HepG2 (cell line): Measurements from ENCODE around the gene LARP1B. TPM values are rescaled to one million over a fixed set of nuclear protein-coding genes. Genes with fewer than 3 reads are reported as not detected.

Experiments
- CBX2 ChIP-seq, 2 experiments: fragments of 200-600 bp in 1 of 2; sonication (generic); formaldehyde crosslinking in 1 of 2; IDR thresholded peaks; 2 replicates each; pipeline versions ENCODE4 v1.7.0 to v1.8.1; 2018 to 2022; ENCODE audit warnings: low read depth in 2 of 2, low read length in 1 of 2, mild to moderate bottlenecking in 1 of 2, missing genetic modification reagents in 1 of 2
- FOSL2 ChIP-seq: sonication (generic); formaldehyde crosslinking; IDR thresholded peaks from 2 replicates; pipeline ENCODE4 v1.4.0; 2020; ENCODE audit warnings: missing genetic modification reagents
- HNF4G ChIP-seq, 2 experiments: sonication (generic) in 1 of 2; formaldehyde crosslinking in 1 of 2; IDR thresholded peaks; 2 replicates each; pipeline versions ENCODE4 v1.4.0 to v1.6.1; 2011 to 2020; ENCODE audit warnings: borderline replicate concordance in 2 of 2, low read depth in 2 of 2, mild to moderate bottlenecking in 2 of 2, low read length in 1 of 2, missing genetic modification reagents in 1 of 2, moderate library complexity in 1 of 2
- PAF1 ChIP-seq: IDR thresholded peaks from 2 replicates; pipeline ENCODE4 v1.6.1; 2016; ENCODE audit warnings: missing genetic modification reagents, missing compliant biosample characterization
- RFX5 ChIP-seq: IDR thresholded peaks from 2 replicates; pipeline ENCODE4 v1.6.1; 2011; ENCODE audit warnings: low read depth, low read length, improper control_type of control experiment
- RFXAP ChIP-seq: sonication (generic); formaldehyde crosslinking; IDR thresholded peaks from 2 replicates; pipeline ENCODE4 v1.4.0; 2020; ENCODE audit warnings: missing genetic modification reagents, borderline replicate concordance
- SP4 ChIP-seq: sonication (generic); formaldehyde crosslinking; IDR thresholded peaks from 2 replicates; pipeline ENCODE4 v1.8.1; 2023; ENCODE audit warnings: mild to moderate bottlenecking, missing genetic modification reagents
- TARDBP ChIP-seq: sonication (generic); formaldehyde crosslinking; IDR thresholded peaks from 2 replicates; pipeline ENCODE4 v1.8.0; 2022; ENCODE audit warnings: mild to moderate bottlenecking, missing genetic modification reagents
- ZNF10 ChIP-seq: sonication (generic); formaldehyde crosslinking; IDR thresholded peaks from 2 replicates; pipeline ENCODE4 v1.4.0; 2020; ENCODE audit warnings: mild to moderate bottlenecking, low read depth, missing genetic modification reagents, borderline replicate concordance
- ZNF138 ChIP-seq: sonication (generic); formaldehyde crosslinking; IDR thresholded peaks from 2 replicates; pipeline ENCODE4 v1.5.0; 2020; ENCODE audit warnings: mild to moderate bottlenecking, low read depth, missing genetic modification reagents
- ZNF263 ChIP-seq: sonication (generic); formaldehyde crosslinking; IDR thresholded peaks from 2 replicates; pipeline ENCODE4 v1.4.0; 2020; ENCODE audit warnings: missing genetic modification reagents
- ZNF329 ChIP-seq: sonication (generic); formaldehyde crosslinking; IDR thresholded peaks from 2 replicates; pipeline ENCODE4 v1.9.0; 2021; ENCODE audit warnings: low read depth, mild to moderate bottlenecking, missing genetic modification reagents
- ZNF451 ChIP-seq: sonication (generic); formaldehyde crosslinking; IDR thresholded peaks from 2 replicates; pipeline ENCODE4 v1.5.0; 2020; ENCODE audit warnings: mild to moderate bottlenecking, missing genetic modification reagents
- ZNF570 ChIP-seq: sonication (generic); formaldehyde crosslinking; IDR thresholded peaks from 2 replicates; pipeline ENCODE4 v1.4.0; 2020; ENCODE audit warnings: mild to moderate bottlenecking, missing genetic modification reagents, borderline replicate concordance
- ZNF773 ChIP-seq: sonication (generic); formaldehyde crosslinking; IDR thresholded peaks from 2 replicates; pipeline ENCODE4 v1.4.0; 2020; ENCODE audit warnings: missing genetic modification reagents, borderline replicate concordance
- ZNF776 ChIP-seq: sonication (generic); formaldehyde crosslinking; IDR thresholded peaks from 2 replicates; pipeline ENCODE4 v1.4.0; 2020; ENCODE audit warnings: mild to moderate bottlenecking, missing genetic modification reagents
- polyA plus RNA-seq, 8 experiments: library from polyadenylated mRNA; depleted of rRNA in 3 of 8; stranded (reverse) in 7 of 8; unstranded in 1 of 8; fragments of >200 nt; fragmentation: Illumina TruSeq in 4 of 8; extraction: Trizol in 4 of 8; gene quantifications; 2 replicates each; pipeline versions ENCODE4 v1.2.1 to v1.2.3, GENCODE V29; 2011 to 2016; ENCODE audit warnings: low read depth in 4 of 8, missing spikeins in 1 of 8, mixed read lengths in 1 of 8; ENCODE audit not compliant: insufficient read depth in 1 of 8
- total RNA-seq, 5 experiments: library from RNA; depleted of rRNA; stranded (reverse); fragments of >200 nt; fragmentation: Illumina TruSeq; extraction: Trizol; gene quantifications; 2 replicates each; pipeline ENCODE4 v1.2.3, GENCODE V29; 2016; ENCODE audit warnings: low read depth in 1 of 5
- TF ChIP-seq, protein P1 (sequence below): sonication (generic); formaldehyde crosslinking; IDR thresholded peaks from 2 replicates; pipeline ENCODE4 v1.5.0; 2020; ENCODE audit warnings: missing genetic modification reagents
- TF ChIP-seq, protein P2 (sequence below): sonication (generic); formaldehyde crosslinking; IDR thresholded peaks from 2 replicates; pipeline ENCODE4 v1.4.0; 2020; ENCODE audit warnings: mild to moderate bottlenecking, missing genetic modification reagents
- TF ChIP-seq, protein P3 (sequence below): sonication (generic); formaldehyde crosslinking; IDR thresholded peaks from 2 replicates; pipeline ENCODE4 v1.4.0; 2020; ENCODE audit warnings: mild to moderate bottlenecking, missing genetic modification reagents
- TF ChIP-seq, protein P4 (sequence below): sonication (generic); formaldehyde crosslinking; conservative IDR thresholded peaks from 2 replicates; pipeline ENCODE4 v1.5.0; 2020; ENCODE audit warnings: missing genetic modification reagents
- TF ChIP-seq, protein P5 (sequence below): fragments of 450-650 bp; IDR thresholded peaks from 2 replicates; pipeline ENCODE4 v1.6.1; 2017

LARP1B gene
- total and polyA plus RNA-seq, 2 of the 13 experiments (the other 11 are each of a cell fraction or from before 2014, with no cell fraction given): 19.2 to 52.7 TPM

DNA sequence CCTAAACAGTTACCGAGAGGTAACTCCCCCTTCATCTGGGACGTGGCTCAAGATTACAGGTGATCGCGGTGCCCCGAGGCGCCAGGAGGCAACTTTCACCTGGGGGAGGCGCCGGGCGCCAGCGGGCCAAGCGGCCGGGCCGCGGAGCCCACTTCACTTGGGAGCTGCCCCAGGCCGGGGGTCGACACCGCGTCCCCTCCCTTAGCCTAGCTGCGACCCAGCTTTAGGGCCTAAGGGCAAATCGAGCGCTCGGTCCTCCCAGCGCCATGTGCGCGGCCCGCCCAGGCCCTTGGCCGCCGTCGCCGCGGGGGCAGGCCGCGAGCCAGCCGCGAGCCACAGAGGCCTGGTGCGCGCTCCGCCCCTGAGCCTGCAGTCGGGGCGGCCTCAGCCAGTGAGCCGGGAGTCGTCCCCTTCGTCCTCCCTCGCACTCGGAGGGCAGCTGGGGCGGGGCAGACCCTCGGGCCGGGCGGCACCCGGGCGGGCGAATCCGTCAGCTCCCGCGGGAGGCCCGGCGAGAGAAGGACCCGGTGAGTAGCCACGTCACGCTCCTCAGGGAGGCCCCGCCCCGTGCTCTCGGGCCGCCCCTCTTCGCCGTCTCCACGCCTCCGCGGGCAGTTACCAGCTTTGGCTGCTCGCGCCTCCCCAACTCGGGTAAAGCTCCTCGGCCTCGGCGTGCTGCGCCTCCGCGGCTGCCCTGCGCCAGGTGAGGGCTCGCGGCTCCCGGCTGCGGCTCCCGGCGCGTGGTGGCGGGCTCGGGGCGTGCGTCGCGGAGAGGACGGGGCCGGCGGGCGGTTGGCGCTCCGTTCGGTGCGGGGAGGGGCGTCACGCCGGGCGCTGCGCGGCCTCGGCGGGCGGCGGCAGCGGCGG is at the start of gene LARP1B (continued):
- TF ChIP-seq RFXAP (CRISPR knock-in tag) (peak; percentile 17; the same call in 1 of the 2 replicates), ZNF263 (CRISPR knock-in tag) (peak; percentile 100), ZNF451 (peak; percentile 97), ZNF138 (CRISPR knock-in tag) (peak; percentile 59), PAF1 (CRISPR knock-in tag) (no peak), ZNF329 (CRISPR knock-in tag) (peak; percentile 62; the same call in 1 of the 2 replicates), CBX2 (IDR thresholded peaks at IDR 0.05; ENCODE audit: low read depth, low read length) (no peak), CBX2 (CRISPR knock-in tag; IDR thresholded peaks at IDR 0.05; ENCODE audit: low read depth) (no peak), RFX5 (0 out of 2 replicates have a peak, but pooled peaks have one; percentile 4), SP4 (CRISPR knock-in tag) (peak; percentile 96), ZNF773 (CRISPR knock-in tag) (0 out of 2 replicates have a peak, but pooled peaks have one; percentile 6), HNF4G (IDR thresholded peaks at IDR 0.05; ENCODE audit: borderline replicate concordance, low read depth, low read length) (no peak), HNF4G (CRISPR knock-in tag; IDR thresholded peaks at IDR 0.05; ENCODE audit: borderline replicate concordance, low read depth) (peak; percentile 65; the same call in 1 of the 2 replicates), FOSL2 (CRISPR knock-in tag) (peak; percentile 43; the same call in 1 of the 2 replicates), TARDBP (CRISPR knock-in tag) (peak; percentile 87), ZNF10 (CRISPR knock-in tag) (no peak), ZNF776 (CRISPR knock-in tag) (peak; percentile 73; the same call in 1 of the 2 replicates), ZNF570 (CRISPR knock-in tag) (peak; percentile 76; the same call in 1 of the 2 replicates)
- TF ChIP-seq, protein P1, sequence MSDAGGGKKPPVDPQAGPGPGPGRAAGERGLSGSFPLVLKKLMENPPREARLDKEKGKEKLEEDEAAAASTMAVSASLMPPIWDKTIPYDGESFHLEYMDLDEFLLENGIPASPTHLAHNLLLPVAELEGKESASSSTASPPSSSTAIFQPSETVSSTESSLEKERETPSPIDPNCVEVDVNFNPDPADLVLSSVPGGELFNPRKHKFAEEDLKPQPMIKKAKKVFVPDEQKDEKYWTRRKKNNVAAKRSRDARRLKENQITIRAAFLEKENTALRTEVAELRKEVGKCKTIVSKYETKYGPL (CRISPR knock-in tag): peak; percentile 57
- TF ChIP-seq, protein P2, sequence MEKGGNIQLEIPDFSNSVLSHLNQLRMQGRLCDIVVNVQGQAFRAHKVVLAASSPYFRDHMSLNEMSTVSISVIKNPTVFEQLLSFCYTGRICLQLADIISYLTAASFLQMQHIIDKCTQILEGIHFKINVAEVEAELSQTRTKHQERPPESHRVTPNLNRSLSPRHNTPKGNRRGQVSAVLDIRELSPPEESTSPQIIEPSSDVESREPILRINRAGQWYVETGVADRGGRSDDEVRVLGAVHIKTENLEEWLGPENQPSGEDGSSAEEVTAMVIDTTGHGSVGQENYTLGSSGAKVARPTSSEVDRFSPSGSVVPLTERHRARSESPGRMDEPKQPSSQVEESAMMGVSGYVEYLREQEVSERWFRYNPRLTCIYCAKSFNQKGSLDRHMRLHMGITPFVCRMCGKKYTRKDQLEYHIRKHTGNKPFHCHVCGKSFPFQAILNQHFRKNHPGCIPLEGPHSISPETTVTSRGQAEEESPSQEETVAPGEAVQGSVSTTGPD: no peak
- TF ChIP-seq, protein P3, sequence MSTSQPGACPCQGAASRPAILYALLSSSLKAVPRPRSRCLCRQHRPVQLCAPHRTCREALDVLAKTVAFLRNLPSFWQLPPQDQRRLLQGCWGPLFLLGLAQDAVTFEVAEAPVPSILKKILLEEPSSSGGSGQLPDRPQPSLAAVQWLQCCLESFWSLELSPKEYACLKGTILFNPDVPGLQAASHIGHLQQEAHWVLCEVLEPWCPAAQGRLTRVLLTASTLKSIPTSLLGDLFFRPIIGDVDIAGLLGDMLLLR (CRISPR knock-in tag): peak; percentile 80; the same call in 1 of the 2 replicates
- TF ChIP-seq, protein P4, sequence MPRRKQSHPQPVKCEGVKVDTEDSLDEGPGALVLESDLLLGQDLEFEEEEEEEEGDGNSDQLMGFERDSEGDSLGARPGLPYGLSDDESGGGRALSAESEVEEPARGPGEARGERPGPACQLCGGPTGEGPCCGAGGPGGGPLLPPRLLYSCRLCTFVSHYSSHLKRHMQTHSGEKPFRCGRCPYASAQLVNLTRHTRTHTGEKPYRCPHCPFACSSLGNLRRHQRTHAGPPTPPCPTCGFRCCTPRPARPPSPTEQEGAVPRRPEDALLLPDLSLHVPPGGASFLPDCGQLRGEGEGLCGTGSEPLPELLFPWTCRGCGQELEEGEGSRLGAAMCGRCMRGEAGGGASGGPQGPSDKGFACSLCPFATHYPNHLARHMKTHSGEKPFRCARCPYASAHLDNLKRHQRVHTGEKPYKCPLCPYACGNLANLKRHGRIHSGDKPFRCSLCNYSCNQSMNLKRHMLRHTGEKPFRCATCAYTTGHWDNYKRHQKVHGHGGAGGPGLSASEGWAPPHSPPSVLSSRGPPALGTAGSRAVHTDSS (CRISPR knock-in tag): 0 out of 2 replicates have a peak, but pooled peaks have one; percentile 24
- TF ChIP-seq, protein P5, sequence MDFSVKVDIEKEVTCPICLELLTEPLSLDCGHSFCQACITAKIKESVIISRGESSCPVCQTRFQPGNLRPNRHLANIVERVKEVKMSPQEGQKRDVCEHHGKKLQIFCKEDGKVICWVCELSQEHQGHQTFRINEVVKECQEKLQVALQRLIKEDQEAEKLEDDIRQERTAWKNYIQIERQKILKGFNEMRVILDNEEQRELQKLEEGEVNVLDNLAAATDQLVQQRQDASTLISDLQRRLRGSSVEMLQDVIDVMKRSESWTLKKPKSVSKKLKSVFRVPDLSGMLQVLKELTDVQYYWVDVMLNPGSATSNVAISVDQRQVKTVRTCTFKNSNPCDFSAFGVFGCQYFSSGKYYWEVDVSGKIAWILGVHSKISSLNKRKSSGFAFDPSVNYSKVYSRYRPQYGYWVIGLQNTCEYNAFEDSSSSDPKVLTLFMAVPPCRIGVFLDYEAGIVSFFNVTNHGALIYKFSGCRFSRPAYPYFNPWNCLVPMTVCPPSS: no peak
